Inflammatory macrophage treated with lipopolysaccharide for 1 hour (primary cell): ENCODE data around the gene TMEM41B.
"Not testable (repeated sequence)": the region's sequence is repeated elsewhere in the genome, so short reads cannot be mapped to it uniquely, and the experiment has no call there.

Source experiments
- DNase-seq, 2 donors: peaks; one replicate each; pipeline ENCODE4 v3.0.0-alpha.2; 2020 to 2022

Gene TMEM41B, protein sequence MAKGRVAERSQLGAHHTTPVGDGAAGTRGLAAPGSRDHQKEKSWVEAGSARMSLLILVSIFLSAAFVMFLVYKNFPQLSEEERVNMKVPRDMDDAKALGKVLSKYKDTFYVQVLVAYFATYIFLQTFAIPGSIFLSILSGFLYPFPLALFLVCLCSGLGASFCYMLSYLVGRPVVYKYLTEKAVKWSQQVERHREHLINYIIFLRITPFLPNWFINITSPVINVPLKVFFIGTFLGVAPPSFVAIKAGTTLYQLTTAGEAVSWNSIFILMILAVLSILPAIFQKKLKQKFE

DNA sequence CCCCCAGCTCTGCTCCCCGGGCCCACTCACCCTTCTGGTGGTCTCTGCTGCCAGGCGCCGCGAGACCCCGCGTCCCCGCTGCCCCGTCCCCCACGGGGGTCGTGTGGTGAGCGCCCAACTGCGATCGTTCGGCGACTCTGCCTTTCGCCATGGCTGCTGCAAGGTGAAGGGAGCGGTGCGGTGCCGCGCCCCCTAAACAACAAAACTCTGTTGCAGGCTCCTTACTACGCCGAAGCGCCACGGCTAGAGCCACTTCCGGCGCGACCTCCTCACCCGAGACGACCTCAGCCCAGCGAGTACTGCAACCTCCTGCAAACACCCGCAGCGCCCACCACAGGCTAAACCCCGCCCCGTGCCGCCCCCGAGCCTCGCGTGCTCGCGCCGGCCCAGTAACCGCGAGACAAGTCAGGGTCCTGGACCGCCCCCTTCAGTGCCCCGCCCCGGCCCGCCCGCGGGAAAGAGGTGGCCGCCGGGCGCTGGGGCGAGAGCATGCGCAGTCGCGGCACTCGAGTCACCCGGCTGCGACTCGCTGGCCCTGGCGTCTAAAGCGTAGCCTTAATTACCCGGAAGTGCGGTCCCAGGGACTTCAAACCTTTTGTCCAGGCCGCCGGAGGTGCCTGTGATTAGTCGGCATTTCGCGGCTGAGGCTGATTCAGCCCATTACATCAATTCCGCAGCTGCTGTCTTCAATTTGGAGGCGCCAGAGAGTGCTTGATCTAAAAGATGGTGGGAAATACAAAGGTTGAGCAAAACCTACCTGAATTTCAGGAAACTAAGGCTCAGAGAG, at the start of gene TMEM41B:
Gene TMEM41B (minus strand): TSS at position 303 of the 787 bp plus-strand sequence. CDS start 152 bp downstream, at position 151.
- peak; percentile 96 to 98 for DNase-seq

DNA sequence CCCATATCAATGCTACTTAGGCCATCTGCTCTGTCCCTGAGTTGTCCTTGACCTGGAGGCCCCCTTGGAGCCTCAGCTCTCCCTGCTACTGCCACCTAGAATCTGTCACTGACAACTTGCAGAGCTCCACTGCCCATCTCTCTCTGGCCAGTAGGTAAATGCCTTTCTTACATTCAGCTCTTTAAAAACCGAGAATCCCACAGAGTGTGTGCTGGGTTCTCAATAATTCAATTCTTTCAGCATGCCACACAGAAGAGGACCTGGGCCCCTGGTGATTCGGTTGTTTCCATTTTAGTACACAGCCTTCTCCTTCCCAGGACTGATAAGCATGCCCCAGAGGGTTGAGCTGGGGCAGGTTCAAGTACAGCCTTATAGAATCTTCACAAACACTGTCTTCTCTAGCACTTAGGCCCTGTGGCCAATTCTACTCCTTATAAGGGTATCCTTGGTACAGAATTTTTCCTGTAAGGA, 48.0 kb upstream of the TMEM41B start:
- DNase-seq = no peak

DNA sequence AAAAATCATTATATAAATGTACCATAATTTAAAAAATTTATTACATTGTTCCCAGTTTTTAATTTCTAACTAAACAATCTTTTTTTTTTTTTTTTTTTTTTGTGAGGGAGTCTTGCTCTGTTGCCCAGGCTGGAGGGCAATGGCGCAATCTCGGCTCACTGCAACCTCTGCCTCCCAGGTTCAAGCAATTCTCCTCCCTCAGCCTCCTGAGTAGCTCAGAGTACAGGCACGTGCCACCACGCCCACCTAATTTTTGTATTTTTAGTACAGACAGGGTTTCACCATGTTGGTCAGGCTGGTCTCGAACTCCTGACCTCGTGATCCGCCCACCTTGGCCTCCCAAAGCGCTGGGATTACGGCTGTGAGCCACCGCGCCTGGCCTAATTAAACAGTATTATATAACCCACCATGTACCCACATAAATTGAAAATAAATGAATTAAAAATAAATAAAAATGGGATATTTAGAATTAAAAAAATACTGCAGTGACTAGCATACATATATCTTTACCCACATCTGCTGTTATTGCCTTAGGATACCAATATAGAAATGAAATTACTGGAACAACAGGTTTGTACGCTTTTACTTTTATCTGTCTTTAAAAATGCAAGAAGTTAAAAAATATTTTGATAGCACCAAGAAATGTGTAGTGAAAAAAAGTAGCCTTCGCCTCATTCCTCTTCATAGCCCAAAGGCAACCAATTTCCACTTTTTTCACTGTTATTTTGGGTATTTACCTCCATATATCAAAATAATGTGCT, 46.6 kb upstream of the TMEM41B start:
- not testable (repeated sequence) for DNase-seq

DNA sequence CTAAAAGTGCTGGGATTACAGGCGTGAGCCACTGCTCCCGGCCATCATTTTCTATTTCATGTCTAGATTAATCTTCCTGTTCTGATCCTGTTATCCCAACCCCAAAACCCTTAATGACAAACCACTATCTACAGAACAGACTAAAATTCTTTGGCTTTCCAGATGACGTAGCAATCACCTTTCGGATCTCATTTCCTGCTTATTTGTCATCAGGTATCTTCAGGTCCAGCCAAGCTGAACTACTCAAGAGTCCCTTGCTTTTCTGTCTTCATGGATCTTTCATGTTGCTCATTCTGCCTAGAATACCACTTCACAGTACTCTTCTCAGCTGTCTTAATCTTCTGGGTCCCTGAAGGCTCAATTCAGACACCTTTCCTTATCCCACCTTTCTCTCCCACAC, 42.6 kb upstream of the TMEM41B start:
- DNase-seq = no peak

DNA sequence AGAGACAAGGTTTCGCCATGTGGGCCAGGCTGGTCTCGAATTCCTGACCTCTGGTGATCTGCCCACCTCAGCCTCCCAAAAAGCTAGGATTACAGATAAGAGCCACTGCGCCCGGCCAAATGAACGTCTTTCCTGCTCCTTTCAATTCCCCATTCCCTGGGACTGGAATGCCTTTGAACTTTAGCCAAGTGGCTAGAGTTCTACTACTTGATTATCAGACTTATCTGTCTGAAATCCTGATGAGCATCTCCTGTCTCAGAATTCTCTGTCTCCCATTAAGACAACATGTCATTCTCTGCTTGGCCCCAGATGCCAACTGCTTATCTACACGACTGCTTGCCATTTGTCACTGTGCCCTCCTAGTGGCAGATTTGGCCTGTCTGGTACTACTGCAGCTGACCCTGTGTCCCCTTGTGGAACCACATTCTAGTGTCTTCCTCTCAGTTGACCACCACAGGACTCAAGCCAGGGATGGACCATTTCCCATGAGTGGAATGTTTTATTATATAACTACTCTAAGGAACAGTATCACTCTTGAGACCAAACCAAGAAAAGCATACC, 37.0 kb upstream of the TMEM41B start:
- no peak for DNase-seq

DNA sequence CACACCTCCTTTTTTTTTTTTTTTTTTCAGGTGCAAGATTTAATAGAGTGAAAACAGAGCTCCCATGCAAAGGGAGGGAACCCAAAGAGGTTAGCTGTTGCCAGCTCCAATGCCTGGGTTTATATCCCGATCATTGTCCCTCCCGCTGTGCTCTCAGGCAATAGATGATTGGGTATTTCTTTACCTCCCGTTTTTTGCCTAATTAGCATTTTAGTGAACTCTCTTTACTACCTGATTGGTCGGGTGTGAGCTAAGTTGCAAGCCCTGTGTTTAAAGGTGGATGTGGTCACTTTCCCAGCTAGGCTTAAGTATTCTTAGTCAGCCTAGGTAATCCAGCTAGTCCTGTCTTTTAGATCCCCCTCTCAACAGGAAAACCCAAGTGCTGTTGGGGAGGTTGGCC, 33.4 kb upstream of the TMEM41B start:
- DNase-seq = not testable (repeated sequence)

DNA sequence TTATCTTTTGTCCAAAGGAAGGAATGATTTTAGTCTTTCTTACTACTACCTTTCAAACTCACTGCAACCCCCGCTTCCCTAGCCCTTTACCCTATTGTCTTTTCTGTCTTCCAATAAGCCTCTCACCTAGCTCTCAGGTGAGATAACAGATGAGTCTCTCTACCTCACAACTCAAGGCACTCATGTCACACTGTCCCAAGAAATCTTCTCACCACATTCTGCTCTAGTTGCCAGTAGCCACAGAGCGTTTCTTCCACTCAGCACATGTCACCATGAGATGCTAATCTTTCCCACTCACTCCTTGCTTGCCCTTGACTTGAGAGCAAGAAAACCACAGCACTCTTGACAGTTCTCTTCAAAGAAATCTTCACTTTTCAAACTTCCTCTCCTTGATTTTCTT, 32.7 kb upstream of the TMEM41B start:
- DNase-seq = no peak

DNA sequence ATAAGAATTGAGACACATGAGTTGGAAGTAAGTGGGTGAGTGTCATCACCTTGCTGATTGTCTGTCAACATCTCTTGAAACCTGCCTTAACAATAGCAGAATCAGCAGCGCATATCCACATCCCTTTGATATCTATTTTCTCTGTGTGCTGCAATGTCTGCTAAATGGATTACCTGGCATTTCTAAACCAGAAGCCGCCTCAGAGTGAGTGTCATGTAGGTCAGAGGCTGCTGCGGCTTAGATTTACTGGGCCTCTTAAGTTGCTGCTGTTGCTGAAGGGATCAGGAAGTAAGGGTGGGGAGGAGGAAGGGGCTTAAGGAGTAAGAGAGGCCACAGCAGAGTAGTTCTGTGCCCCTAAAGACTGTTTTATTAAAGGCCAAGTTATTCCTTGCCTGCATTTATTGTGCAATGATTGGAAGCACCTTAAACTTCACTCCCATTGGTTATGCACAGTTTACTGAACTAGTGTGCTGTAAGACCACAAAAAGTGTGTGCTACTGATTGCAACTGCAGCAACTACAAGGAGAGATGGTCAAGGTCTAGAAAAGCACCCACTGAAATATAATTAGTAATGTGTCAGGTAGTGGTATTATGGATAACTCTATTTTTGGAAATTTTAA, 29.8 kb upstream of the TMEM41B start:
- DNase-seq = no peak

DNA sequence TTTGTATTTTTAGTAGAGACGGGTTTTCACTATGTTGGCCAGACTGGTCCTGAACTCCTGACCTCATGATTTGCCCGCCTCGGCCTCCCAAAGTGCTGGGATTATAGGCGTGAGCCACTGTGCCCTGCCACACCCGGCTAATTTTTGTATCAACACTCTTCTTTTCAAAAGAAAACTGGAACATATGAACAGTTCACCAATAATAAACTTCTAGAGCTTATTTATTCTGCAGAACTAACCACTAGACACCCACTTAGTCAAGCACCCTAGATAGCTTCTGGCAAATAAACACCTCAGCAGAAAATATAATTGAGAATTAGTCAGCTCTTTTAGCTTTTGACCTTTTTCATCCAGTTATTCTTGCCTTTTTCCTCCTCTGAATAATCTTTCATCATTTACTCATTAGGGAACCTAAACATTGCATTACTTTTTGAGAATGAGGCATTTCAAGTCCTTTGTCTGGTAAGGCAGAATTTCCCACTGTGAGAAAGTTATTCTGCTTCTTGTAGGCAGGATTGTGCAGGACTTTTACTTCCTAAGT, 27.3 kb upstream of the TMEM41B start:
- DNase-seq = no peak

DNA sequence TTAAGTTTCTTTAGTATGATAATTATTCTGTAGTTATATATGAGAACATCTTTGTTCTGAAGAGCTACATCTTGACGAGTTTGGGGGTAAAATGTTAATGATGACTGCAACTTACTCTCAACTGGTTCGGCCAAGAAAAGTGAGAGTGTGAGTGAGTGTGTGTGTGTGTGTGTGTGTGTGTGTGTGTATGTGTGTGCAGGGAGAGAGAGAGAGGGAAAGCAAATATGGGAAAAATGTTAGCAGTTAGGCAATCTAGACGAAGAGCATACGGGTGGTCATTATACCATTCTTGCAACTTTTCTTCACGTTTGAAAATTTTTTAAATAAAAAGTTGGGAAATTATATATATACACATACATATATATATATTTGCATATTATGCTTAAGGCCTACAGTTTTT, 18.3 kb upstream of the TMEM41B start:
- DNase-seq = no peak

DNA sequence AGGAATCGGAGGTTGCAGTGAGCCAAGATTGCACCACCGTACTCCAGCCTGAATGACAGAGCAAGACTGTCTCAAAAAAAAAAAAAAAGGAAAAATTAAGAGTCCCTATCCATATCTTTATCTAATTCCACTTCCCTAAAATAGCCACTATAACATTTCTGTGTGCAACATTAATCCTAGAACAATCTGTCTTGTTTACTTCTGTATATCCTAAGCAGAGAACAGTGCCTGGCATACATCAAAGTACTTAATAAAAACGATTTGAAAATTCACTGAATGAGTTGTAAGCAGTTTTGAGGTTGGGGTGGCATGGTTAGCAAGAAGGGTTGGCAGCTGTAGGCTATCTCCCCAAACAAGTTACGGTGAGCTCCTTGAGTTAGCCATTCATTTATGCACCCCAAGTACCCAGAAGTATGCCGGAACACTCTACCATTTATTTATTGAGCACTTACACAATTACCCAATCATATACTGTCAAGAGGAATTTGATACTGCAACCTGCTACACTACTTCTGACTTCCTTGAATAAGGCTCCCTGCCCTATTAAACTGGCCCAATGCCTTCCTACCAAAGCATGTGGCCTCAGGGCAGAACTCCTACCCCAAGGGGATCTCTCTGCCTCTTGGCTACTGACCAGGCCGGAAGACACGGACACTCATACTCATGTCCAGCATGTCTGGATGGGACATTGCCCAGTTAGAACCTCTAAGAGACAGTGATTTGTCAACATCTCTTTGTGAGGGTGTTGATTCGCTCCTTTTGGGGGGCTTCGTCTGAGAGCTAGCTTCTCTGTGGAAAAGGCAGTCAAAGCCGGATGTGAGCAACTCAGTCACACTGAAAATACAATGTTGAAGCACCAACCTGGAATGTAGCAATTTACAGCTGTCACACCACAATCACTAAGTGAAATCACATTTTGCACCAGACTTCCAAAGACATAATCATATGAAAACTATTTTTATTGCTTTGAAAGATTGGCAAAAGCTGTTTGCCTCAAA, 16.3 kb upstream of the TMEM41B start:
- DNase-seq = no peak

DNA sequence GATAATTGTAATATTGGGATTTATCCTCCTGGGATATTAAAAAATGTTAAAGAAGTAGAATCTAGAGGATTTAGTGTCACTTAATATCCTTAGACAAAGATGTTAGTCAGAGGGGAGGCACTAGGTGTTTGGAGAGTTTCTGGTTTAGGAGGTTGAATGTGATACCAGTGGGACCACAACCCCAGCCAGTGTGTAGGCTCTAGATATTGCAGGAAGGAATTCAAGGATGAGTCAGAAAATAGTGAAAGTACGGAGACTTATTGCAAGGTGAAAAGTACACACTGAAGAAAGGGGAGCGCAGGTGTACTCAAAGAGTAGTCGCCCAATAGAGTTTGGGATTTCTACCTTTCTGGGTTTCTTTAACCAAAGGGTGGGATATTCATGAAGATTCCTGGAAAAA, 5.7 kb upstream of the TMEM41B start:
- no peak for DNase-seq

DNA sequence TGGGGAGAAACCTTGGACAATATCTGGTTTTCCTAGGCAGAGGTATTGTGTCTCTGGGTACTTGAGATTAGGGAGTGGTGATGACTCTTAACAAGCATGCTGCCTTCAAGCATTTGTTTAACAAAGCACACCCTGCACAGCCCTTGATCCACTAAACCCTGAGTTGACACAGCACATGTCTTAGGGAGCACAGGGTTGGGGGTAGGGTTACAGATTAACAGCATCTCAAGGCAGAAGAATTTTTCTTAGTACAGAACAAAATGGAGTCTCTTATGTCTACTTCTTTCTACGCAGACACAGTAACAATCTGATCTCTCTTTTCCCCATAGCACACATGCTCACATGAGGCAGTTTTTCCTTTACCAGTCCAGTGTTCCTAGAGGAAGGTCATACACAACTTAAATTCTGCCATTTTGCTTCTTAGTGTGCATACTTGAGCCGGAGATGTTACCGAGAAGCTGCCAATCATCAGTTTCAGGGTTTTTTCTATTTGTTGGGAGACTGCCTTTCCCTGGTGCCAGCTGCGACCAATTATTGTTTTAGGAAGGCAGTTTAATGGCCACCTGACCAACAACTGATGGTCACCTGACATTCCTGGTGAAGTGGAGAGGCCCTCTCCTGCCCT, 5.1 kb upstream of the TMEM41B start:
- DNase-seq = not testable (repeated sequence)

DNA sequence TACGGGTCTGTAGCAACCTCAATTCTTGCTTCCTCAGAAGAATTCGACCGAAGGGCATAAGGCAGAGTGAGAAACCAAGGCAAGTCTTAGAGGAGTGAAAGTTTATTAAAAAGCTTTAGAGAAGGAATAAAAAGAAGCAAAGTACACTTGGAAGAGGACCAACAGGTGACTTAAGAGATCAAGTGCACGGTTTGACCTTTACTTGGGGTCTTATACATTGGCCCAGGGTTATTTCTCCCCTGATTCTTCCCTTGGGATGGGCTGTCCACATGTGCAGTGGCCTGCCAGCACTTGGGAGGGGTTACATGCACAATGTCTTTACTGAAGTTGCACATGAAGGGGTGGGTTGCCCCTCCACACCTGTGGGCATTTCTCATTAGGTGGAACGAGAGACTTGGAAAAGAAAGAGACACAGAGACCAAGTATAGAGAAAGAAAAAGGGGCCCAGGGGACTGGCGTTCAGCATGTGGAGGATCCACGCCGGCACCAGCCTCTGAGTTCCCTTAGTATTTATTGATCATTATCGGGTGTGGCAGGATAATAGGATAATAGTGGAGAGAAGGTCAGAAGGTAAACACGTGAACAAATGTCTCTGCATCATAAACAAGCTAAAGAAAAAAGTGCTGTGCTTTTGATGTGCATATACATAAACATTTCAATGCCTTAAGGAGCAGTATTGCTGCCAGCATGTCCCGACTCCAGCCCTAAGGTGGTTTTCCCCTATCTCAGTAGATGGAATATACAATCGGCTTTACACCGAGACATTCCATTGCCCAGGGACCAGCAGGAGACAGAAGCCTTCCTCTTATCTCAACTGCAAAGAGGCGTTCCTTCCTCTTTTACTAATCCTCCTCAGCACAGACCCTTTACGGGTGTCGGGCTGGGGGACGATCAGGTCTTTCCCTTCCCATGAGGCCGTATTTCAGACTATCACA, 4.3 kb upstream of the TMEM41B start:
- not testable (repeated sequence) for DNase-seq

DNA sequence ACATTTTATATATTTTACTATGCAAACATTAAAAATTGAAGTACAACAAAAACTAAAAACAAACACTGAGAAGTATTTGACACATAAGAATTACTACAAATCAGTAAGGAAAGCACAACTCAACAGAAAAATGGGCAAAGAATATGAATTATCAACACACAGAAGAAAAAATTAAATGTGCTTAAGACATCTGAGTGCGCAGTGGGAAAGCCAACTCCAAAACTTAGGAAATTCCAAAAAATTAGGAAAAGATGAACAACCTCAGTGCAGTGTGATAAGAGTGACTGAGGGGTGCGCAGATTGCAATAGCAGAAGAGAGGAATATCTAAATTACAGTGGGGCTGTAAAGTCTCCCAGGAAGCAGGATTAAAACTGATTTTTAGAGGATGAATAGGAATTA, 1.9 kb upstream of the TMEM41B start:
- no peak for DNase-seq

DNA sequence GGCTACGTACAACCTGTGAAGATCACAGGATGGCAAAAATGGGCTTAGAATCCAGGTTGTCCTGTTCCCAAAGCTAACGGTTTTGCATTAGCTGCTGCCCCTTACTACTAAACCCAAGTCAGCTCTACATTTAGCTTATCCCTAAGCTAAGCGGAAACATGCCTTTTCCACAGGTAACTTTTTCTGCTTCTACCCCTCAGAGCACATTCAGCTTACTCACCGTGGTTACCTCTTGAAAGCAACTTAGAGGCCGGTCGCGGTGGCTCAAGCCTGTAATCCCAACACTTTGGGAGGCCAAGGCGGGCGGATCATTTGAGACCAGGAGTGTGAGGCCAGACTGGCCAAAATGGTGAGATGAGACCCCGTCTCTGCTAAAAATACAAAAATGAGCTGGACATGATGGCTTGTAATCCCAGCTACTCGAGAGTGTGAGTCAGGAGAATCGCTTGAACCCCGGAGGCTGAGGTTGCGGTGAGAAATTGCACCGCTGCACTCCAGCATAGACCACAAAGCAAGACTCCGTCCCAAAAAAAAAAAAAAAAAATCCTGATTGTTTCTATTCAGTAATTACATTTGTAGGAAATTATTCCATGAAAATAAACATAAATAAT, 790 bp upstream of the TMEM41B start:
- no peak for DNase-seq

DNA sequence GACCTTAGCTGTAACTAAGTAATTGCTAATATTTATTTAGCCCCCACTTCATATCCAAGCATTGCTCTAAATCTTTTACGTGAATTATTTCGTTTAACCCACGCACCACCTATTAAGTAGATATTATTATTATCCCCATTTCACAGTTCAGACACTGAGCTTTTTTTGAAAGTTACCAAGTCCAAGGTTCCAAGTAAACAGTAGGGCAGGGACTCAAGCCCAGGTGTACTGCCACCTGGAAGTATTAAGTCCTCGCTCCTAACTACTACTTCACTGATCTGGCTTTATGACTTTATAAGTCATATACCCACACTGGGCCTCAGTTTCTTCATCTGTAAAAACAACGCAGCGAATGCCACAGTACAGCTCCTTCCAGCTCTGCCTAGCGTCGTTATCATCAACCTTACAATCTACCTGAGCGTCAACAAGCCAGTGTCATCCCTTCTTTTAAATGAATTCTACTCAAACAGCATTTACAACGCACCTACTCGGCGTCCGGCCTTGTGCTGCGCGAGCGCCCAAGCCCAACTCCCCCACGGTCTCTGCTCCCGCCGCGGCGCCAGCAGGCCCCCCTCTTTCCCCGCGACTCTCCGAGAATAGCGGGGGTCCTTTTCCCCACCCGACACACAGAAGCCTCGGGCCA, 624 bp downstream of the TMEM41B start:
- no peak for DNase-seq

DNA sequence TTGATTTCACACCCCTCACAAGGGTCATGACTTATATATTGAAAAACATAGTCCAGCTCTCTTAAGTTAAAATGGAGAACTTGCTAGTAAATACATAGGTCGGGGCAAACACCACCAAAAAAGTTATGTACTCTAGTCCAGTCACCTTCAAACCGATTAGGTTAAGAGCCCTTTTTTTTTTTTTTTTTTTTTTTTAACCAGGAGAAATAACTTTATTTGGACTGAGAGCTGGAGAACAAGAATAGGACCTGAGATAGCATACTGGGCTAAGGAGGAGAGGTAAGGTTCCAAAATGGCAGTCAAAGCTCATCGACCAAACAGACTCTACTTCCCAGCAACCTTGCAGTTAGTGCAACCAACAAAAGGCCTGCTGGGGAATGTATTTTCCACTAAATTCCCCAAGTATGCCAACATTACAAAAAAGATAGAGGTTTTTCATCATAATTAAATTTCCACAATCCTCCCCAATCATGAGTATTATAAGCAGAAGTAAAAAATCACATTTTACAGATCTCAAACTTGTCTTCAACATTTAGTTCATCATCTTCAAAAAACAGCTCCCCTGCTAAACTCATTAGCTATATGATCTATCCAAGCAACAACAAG, 3.8 kb downstream of the TMEM41B start:
- DNase-seq = peak; percentile 50 to 51
